Articular chondrocyte of knee joint (primary cell): ENCODE measurements around the gene FAM186B. TPM values are rescaled to one million over a fixed set of nuclear protein-coding genes. Genes with fewer than 3 reads are reported as not detected.

ENCODE experiments used
- small RNA-seq: library from RNA; depleted of rRNA; stranded (forward); fragments of <200 nt; gene quantifications from one replicate; pipeline ENCODE3, GENCODE V24; 2012
- total RNA-seq: library from RNA; depleted of rRNA; stranded (reverse); fragments of >200 nt; gene quantifications from 2 replicates; pipeline ENCODE4 v1.2.3, GENCODE V29; 2012

FAM186B gene
- total RNA-seq = 0.39 and 0.54 TPM in 2 replicates

DNA sequence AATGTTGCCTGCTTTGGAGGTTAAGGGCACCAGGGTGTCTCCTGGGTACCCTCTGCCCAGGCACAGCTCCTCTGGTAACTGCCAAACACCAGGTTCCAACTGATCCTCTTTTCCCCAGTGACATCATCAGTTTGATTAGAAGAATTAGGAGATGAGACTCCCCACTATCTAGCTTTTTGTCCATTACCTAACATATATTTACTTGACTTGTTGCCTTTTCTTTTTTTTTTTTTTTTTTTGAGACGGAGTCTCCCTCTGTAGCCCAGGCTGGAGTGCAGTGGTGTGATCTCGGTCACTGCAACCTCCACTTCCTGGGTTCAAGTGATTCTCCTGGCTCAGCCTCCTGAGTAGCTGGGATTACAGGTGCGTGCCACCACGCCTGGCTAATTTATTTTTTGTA is at the start of gene FAM186B:
Gene FAM186B (minus strand): TSS at position 101 of the 400 bp plus-strand sequence. CDS start 162 bp downstream, outside the sequence.

DNA sequence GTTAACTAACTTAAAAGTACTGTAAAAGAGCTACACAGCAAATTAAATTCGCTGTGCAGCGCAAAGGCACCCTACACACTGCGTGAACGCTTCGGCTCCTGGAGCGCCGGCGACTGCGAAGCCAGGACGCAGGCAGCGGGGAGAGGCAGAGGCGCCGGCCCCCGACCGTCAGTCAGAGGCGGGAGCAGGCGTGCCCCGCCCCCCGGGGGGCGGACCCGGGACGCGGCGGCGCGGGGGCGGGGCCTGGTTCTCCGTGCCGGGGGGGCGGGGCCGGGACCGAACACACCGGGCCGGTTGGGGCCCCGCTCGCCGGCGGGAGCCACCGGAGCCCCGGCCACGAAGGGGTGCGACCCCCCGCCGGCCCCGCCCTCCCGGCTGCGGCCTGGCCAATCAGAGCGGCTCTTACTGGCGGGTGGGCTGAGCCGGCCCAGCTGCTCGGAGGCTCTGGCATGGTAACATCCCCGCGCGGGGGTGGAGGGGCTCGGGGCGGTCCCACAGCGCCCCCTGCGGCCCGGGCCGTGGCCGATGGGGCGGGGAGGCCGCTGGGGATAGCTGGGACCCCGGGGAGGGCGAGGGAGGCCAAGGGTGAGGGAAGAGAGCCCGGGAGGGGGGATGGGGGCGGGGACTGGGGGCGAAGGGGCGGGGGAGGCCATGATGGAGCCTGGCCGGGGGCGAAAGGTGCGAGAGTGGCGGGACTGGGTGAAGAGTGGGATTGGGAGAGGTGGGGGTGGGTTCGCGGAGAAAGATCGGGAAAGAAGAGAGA is 17.9 kb upstream of the FAM186B start, which contains the start of gene PRPF40B:
Gene PRPF40B (plus strand): TSS at position 420 of the 763 bp plus-strand sequence. CDS start 30 bp downstream, at position 450.

DNA sequence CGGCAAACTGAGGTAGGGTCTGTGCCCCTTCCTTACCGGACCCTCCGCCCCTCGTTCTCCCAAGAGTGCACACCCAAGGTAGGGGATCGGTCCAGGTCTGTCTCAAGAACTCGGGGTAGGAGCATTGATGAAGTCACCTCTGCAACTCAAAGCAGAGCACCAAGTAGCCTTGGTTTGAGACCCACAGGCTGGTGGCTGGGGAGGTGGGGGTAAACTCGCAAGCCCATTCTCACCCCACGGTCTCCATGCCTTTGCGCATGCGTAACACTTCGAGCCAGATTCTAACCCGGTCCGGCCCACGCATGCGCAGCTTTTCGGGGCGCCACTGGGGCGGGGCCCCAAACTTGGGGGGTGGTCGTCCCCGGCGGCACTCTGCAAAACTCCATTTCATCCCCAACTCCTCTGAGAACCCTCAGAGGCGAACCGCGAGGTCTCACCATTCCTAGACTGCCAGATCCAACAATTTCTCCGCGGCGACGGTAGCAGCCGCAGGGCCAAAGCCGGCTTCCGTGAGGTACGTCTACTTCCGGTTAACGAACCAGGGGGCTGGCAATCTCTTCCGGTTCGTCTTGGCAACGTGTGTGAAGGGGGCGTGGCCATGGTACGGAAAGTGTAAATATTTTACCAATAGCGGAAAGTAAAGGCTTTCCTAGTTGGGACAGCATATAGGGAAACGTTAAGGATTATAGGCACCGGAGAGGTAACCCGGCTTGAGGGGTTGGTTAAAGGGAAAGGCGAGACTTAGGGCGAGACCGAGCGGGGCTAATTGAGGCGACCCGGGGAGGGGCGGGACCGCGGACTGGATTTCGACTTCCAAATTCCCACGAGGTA is 37.6 kb downstream of the FAM186B start, which contains the start of gene MCRS1:
Gene MCRS1 (minus strand): TSS at position 532 of the 831 bp plus-strand sequence. CDS start 1,411 bp downstream, outside the sequence.

DNA sequence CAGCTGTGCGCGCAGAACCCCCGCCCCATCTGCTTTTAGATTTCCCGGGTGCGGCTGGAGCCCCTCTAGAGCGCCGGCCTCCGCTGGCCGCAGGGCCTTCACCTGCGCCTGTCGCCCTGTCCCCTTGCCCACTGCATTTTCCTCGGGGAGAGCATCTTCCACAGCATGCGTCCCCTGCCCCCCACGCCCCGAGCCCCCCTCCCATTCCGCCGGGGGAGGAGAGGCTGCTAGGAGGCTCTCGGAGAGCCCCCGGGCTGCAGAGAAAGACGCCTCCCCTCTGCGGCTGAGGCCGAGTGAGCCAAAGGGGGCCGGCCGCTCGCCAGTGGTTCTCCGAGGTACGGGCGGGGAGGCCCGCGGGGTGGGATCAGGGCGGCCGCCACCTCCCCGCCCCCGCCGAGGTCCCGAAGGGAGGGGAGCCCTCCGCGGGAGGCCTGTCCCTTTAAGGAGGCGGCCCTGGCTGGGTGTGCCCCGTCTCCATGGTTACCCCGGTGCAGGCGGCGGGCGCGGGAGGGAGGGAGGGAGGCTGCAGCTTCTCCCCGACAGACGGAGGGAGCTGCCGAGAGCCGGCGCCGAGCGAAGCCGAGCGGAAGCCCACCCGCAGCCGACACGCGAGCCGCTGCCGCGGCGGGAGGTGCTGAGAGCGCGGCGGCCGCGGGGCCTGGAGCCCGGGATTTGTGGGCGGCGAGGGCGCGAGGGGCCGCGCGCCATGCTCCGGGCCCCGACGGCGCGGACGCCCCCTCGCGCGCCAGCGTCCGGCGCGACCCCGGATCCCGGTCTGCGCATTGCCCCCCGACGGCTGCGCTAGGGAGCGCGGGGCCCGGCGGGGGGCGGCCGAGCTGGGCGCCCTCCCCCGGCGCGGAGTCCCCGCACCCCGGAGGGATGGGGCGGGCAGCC is 66.7 kb downstream of the FAM186B start, which contains the start of gene KCNH3:
Gene KCNH3 (plus strand): TSS at position 521 of the 894 bp plus-strand sequence. CDS start 387 bp downstream, outside the sequence.

Small RNA genes lying within 50 kb of the gene (small RNA-seq; reads per million reads assigned to genes)
- not detected for gene HIGD1AP9
- not detected for gene POLR2KP1
- not detected for gene RNU6-834P

Other genes with a start within 250 kb of the FAM186B start
- 21.4 and 25.0 TPM in 2 replicates for gene SPATS2, start 238.2 kb downstream of the FAM186B start, total RNA-seq
- under 0.01 TPM in 2 replicates for gene KCNH3, start 66.6 kb downstream of the FAM186B start, total RNA-seq
- gene MCRS1, start 37.5 kb downstream of the FAM186B start, total RNA-seq = 36.2 and 45.9 TPM in 2 replicates
- 8.4 and 9.7 TPM in 2 replicates for gene PRPF40B, start 17.9 kb upstream of the FAM186B start, total RNA-seq
- gene FMNL3, start 101.8 kb upstream of the FAM186B start, total RNA-seq = 18.6 and 20.9 TPM in 2 replicates
- 588 and 616 TPM in 2 replicates for gene TMBIM6, start 135.9 kb upstream of the FAM186B start, total RNA-seq
- 21.6 and 21.7 TPM in 2 replicates for gene NCKAP5L, start 222.8 kb upstream of the FAM186B start, total RNA-seq
- 5.0 and 5.1 TPM in 2 replicates for gene BCDIN3D, start 237.5 kb upstream of the FAM186B start, total RNA-seq